Epithelial cell of esophagus (primary cell): ENCODE data around the gene TMEM214.

Experiments
- DNase-seq: peaks from one replicate; pipeline ENCODE4 v3.0.0; 2010; ENCODE audit warnings: low read depth
- H3K4me3 ChIP-seq: 2 replicates; pipeline ENCODE4 v1.5.1; 2011; ENCODE audit warnings: mild to moderate bottlenecking, low read length, control low read depth
- CTCF ChIP-seq: IDR thresholded peaks from 2 replicates; pipeline ENCODE4 v1.5.1; 2011; ENCODE audit warnings: low read depth, mild to moderate bottlenecking, low read length, control low read depth, inconsistent platforms; ENCODE audit not compliant: insufficient read depth; ENCODE audit errors: missing control alignments

The TMEM214 gene

DNA sequence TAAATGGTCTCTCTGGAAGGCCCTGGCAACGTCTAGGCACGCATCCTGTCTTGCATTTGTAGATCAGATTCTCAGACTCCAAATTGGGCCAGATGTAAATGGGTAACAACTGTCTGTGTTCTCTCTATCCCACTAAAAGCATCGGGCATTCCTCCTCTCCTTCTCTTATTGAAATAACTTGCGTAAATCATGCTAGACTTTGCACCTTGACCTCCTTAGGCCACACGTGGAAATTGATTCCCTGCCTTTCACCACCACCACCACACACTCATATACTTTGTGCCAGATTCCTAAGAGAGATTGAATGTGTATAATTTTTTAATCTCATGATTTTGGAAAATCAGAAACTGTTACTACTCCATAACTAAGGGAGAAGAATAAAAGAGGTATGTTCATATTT lies 41.0 kb upstream of the TMEM214 start:
- DNase-seq, result no peak
- TF ChIP-seq CTCF, result no peak
- no peak overlapping the region for H3K4me3 ChIP-seq

GRCh38 chr2:26993768-26994167 lies 39.0 kb upstream of the TMEM214 start:
- H3K4me3 ChIP-seq, result no peak overlapping the region
- no peak for TF ChIP-seq CTCF
- peak; percentile 19 for DNase-seq

- DNase-seq, result no peak
- TF ChIP-seq CTCF, result no peak
Measured at GRCh38 chr2:26994983-26995382, 37.8 kb upstream of the TMEM214 start.

DNA sequence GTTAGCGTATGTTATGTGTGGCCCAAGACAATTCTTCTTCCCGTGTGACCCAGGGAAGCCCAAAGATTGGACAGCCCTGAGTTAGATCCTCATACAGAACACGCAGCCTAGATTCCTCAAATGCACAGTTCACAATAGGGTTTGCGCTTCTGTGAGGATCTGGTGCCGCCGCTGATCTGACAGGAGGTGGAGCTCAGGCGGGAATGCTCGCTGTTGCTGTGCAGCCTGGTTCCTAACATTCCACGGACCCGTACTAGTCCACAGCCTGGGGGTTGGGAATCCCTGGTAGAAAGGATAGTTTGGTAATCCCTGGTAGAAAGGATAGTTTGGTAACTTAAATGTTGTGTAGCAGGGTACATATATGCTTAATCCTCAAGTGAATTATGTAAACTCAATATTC lies 35.4 kb upstream of the TMEM214 start:
- no peak overlapping the region for H3K4me3 ChIP-seq
- TF ChIP-seq CTCF, result no peak
- DNase-seq, result no peak

More at GRCh38 chr2:26994983-26995382, 37.8 kb upstream of the TMEM214 start:
- H3K4me3 ChIP-seq, result no peak overlapping the region

- TF ChIP-seq CTCF, result no peak
Measured at GRCh38 chr2:26998323-26998722, 34.4 kb upstream of the TMEM214 start.

DNA sequence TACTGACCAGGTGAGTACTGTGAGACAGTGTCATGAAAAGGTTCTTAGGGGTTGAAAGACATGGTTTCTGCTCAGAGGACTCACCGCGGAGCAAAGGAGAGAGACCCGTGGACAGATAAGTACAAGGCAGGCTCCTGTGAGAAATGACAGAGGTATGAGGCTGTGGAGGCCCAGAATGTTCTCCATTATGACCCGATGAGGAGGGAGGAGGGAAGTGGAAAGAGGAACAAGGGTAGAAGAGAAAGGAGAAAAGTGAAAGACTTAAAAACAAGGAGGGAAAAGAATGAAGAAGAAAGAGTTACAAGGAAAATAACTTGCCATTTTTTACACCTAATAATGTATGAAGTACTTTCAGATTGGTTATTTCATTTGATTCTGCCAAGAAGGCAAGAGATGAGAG lies 32.5 kb upstream of the TMEM214 start:
- no peak for DNase-seq
- no peak overlapping the region for H3K4me3 ChIP-seq
- TF ChIP-seq CTCF, result no peak

More at GRCh38 chr2:26998323-26998722, 34.4 kb upstream of the TMEM214 start:
- no peak overlapping the region for H3K4me3 ChIP-seq
- DNase-seq, result no peak

GRCh38 chr2:27000995-27001394 lies 31.8 kb upstream of the TMEM214 start:
- no peak for DNase-seq
- no peak for TF ChIP-seq CTCF
- no peak overlapping the region for H3K4me3 ChIP-seq
